ENCODE measurements around the gene CAMK2D.

The CAMK2D gene

DNA sequence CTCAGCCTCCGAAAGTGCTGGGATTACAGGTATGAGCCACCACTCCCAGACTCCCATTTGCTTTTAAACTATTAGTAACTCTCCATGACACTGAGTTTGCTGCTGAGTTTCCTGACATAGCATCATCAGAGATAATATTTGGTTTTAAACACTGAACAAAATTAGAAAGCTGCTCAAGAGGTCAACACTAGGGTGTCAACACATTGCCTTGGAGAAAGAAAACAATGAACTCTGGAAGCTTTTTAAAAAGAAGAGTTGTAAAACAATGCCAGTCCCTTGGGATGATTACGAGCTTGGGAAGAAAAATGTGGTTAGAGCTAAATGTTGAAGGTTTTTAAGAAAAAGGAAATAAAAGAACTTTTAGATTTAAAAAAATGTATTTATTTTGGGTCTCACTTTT, 264.8 kb downstream of the CAMK2D start:
- in situ Hi-C loops (cut with MboI; ENCODE audit: low sequenced_read_pairs) = no loop called here

DNA sequence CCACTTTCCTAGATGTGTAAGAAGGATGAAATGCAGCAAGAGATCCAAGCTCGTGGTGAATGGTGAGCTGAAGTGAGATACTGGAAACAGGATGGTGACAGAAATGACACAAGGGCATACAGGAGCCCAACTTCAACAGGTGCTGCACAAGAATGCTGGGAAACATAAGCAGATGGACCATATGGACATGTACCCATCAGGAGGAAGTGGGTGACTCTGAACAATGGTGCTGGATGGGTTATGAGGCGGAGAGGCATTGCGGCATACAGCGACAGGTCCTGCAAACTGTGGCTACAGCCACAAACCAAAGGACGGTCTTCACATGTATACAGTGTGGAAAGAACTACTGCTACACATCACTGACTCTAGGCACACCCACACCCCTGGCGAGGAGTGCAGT, 265.7 kb downstream of the CAMK2D start:
- in situ Hi-C loops (cut with MboI; ENCODE audit: low sequenced_read_pairs) = no loop called here

DNA sequence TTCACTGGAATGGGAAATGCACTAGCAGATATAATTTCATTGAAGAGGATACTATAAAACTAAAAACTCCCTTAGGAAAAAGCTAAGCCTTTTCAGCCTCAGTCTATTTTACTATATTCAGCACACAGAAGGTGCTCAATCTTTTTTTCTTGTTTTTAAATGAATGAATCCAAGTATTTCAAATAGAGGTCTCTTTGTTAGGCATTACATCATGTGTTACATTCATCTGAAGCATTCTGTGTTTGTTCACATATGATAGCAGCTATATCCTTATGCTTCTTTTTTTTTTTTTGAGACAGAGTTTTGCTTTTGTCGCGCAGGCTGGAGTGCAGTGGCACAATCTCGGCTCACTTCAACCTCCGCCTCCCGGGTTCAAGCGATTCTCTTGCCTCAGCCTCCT, 278.4 kb downstream of the CAMK2D start:
- in situ Hi-C loops (cut with MboI; ENCODE audit: low sequenced_read_pairs) = no loop called here

DNA sequence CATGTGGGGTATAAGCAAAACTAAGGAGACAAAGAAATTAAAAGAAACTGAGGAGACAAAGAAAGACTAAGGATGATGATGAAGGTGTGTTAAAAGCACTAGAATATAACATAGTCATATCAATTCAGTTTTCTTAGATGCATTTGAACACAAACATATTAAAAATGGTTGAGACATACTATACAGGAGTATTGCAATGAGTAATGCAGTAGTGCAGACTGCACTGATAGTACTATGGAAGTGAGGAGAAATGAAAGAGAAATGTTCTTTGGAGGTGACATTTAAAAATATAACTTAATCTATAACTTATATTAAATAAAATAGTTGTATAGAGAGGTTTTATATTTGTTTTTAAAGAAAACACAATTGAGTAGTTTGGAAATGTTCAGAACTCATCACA, 279.2 kb downstream of the CAMK2D start:
- in situ Hi-C loops (cut with MboI; ENCODE audit: low sequenced_read_pairs) = no loop called here

DNA sequence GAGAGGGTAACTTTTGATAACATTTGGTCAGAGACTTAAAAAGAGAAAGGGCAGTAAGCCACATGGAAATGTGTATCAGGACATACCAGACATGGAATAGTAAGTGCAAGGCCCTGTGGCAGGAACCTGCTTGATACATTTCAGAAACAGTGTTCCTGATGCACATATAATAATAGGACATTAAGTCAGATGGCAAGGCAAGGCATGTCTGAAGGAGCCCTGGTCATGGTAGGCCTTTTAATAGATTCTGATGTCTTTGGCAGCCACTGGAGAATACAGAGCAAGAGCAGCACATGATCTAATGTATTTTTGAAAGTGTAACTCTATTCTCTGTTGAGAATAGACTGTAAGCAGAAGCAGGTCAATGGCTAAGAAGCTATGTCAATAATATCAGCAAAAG, 279.7 kb downstream of the CAMK2D start:
- in situ Hi-C loops (cut with MboI; ENCODE audit: low sequenced_read_pairs) = no loop called here

DNA sequence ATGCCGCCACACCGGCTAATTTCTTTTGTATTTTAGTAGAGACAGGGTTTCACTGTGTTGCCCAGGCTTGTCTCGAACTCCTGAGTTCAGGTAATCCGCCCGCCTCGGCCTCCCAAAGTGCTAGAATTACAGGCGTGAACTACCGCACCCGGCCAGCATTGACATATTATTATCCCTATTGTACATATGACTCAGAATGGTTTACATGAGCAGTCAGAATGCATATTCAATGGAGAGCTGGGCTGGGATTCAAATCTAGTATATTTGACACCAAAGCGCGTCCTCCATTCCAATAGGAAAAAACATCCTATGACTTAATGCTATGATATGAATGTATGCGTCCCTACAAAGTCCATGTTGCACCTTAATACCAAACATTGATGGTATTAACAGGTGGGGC, 281.4 kb downstream of the CAMK2D start:
- in situ Hi-C loops (cut with MboI; ENCODE audit: low sequenced_read_pairs) = no loop called here

DNA sequence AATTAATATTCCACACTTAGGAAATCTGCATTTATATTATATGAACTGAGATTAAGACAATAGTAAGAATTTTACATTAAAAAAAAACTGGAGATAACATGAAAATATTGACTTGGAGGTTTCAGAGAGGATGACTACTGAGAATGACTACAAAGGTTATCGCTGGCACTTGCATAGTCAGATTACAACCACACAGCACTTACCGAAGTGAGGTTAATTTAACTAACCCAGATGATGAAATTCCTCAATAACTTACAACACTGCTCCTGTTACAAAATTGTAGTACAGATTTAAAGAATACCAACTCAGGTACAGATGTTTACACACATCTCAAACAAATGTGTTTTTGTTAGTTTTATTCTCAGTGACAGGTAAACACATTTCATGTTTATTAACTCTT, 283.5 kb downstream of the CAMK2D start:
- in situ Hi-C loops (cut with MboI; ENCODE audit: low sequenced_read_pairs) = no loop called here

DNA sequence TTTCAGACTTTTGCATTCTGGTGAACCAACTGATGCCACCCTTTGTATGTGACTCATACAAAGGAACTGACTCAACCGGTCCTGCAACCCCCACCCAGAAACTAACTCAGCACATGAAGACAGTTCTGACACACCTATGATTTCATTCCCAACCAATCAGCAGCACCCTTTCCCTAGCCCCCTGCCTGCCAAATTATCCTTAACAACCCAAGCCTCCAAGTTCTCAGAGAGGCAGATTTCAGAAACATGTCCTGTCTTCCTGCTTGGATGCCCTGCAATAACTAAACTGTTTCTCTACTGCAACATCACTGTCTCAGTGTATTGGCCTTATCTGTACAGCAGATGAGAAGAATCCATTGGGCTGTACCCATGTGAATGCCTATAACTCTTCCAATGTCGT, 284.7 kb downstream of the CAMK2D start:
- in situ Hi-C loops (cut with MboI; ENCODE audit: low sequenced_read_pairs) = no loop called here

DNA sequence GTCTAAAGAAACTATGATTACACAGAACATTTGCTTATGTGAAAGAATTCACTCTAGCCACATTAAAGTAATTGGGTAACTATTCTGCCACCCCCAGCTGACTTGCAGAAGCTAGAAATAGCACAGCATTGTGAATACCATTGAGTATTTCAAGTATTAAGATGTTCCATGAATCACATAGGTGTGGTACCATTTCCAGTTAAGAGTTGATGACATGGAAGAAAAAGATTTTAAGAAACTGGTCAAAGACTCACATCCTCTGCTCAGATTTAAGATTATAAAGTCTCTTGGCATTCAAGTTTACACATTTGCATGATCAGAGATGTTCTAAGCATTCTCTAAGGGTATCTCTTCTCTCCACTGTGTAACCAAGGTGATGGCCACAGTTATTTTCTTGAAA, 287.5 kb downstream of the CAMK2D start:
- in situ Hi-C loops (cut with MboI; ENCODE audit: low sequenced_read_pairs) = no loop called here

DNA sequence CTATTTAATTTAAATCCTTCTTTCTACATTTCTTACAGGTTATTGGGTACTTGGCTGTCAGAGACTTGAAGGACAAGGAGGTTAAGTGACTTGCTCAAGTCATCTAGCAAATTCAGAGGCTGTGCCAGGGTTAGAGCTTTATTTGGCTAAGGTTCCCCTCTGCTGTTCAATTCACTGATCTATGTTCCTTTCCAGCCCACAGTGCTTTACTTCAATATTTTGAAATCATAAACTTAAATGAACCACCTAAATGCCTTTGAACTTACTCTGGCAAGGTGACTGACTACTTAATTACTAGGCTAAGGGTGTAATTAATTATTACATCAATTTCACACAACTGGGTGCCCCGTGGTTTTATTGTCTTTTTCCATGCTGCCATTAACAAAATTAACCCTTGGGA, 288.7 kb downstream of the CAMK2D start:
- in situ Hi-C loops (cut with MboI; ENCODE audit: low sequenced_read_pairs) = no loop called here

DNA sequence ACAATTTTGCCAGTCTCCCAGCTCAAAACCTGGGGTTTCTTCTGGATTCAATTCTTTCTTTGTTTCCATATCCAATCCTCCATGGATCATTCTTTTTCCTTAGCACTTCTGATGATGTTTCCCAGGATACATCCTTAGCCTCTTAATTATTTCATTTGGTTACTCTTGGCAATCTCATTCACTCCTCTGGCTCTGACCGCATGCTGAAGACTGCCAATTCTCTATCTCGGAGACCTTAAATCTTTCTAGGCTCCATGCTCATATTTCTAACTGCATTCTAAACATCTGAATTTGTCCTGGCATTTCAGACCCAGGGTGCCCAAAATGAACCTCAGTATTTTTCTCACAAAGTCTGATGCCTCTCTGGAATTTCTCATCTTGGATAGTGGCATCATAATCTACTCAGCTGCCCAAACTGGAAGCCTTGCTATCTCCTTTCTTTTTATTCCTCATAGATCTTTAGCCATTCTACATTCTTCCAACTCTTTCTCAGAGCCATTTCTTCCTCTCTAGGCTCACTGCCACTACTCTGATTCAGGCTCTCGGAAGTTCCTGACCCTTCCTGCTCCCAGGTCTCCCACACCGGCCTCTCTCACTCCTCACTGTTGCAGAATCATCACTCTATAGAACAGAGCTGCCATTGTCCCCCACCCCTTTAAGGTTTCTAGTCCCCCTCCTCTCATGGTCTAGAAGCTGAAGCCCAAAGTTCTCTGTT, 290.2 kb downstream of the CAMK2D start:
- in situ Hi-C loops (cut with MboI; ENCODE audit: low sequenced_read_pairs) = no loop called here

DNA sequence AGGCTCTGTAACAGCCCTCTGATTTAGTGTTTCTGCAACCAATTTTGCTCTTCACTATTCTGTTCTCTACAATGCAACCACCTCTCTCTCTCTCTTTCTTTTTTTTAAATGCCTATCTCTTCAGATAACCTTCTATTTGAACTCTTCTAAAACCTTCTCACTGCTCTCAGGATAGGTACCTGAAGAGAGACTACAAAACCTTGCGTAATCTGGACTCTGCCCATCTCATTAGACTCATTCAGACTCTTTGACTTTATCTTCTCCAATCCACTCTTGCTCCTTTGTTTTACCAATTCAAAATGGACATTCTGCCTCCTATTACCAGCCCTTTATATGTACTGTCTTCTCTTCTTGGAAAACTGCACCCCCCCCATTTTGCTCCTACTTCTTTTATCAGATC, 291.6 kb downstream of the CAMK2D start:
- in situ Hi-C loops (cut with MboI; ENCODE audit: low sequenced_read_pairs) = no loop called here

DNA sequence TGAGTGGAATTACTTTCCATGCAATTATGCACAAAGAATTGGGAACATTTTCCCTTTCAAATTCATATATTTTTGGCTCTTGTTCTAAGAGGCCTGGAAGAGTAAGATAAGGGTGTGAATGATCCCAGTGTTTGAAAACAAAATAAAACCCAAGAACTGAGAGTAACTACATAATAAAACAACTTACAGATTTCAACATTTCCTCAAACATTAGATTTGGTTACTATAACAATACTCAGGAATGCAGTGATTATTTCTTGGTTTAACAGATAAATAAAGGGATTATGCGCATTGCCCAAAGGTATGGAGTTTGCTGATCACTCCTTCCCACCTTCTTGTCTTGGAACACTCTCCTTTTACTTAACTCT, 292.5 kb downstream of the CAMK2D start:
- in situ Hi-C loops (cut with MboI; ENCODE audit: low sequenced_read_pairs) = no loop called here

DNA sequence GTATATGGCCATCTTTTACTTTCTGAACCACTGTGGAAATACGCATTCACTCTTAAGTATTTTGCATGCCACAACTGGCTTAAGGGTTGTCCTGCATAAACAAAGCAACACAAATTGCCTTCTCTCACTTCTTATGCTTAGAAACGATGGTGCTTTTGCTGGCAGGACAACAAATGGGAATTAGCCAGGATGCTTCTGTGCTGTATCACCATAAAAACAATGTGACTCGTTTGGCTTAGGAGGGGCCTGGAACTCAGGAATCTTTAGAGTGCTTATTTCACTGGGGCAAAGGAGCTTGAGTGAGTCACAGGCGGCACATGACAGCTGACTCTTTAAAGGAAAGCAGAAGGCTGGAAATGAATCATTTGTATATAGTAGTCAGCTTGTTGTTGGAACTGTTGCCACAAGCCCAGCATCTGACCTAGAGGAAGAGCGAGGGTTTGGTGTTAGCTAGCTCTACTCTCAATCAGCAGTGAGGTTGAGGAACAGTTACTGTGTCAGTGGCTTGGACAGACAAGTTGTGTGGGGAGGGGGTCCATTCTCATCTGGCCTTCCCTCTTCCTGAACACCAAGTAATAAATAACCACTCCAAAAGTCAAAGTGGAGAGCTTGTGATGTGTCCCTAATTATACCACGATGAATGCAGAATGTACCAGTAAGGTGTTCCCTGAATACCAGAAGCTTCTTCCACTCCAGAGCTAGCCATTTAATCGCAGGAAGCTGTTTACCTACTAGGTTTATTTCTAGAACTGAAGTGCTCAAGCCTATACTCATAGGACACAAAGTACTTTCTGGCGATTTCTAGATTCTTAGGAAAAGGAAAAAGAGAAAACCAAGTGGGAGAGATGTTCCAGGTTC, 293.1 kb downstream of the CAMK2D start:
- in situ Hi-C loops (cut with MboI; ENCODE audit: low sequenced_read_pairs) = no loop called here

DNA sequence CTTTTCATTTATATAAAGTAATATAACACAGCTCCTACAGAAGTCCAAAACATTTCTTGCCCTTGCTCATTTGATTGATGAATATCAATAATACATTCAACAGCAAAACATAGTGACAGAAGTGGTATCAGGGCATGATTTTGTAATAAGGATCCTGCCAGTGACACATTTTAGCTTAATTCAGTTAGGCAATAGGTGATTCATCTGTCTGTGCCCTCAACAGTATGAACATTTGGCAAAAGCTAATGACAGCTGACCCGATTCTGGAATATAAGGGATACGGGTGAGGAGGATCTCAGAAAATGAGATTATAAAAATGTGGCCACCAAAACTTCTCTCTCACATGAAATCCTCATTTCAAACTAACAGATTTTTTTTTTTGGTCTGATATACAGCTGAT, 294.0 kb downstream of the CAMK2D start:
- in situ Hi-C loops (cut with MboI; ENCODE audit: low sequenced_read_pairs) = no loop called here

DNA sequence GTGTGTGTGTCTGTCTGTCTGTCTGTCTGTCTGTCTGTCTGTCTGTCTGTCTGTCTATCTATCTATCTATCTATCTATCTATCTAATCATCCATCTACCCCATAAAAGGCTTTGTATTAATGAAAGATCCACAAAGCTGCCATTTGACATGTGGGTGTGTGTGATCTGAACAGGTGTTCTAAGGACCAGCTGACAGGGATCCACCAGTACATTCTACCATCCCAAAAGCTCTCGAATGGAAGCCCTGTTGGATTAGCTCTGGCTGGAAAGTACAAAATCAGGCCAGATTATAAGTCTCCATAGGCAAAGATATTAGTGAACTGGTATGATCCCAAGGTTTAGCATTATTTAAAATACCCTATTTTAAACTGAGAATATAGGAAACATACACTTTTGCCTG, 299.3 kb downstream of the CAMK2D start:
- in situ Hi-C loops (cut with MboI; ENCODE audit: low sequenced_read_pairs) = no loop called here

DNA sequence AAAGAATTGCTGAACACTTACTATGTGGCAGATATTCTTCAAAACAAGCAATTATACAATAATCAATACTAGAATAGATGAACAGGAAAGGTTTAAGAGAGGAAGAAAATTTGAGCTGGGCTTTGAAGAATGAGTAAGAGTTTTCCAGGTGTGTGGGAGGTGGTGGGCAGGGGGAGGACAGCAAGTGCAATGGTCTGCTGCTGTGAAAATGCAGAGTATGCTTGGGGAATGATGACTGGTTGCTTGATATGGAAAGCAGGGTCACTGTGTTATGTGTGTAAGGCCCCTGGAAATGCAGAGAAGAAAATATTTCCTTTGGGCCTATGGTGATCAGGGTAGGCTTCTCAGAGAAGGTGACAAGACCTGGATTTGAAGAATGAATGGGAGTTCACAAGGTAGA, 300.3 kb downstream of the CAMK2D start:
- in situ Hi-C loops (cut with MboI; ENCODE audit: low sequenced_read_pairs) = no loop called here

DNA sequence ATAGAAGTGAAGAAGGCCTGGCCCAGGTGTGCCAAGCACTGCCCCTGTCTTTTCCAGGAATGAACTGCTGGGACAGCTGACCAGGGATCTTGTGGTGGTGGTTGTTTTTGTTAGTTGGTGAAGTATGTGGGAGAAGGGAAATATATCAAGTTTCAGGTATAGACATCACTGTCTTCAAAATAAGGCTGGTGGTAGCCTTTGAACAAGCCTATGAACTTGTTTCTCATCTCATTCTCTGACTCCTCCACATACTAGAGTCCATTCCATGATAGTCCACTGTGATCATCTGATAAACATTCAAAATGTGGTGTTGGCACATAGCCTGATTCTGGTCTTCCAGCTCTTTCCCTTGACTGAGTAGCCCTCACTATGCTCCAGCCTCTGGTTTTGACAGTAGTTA, 303.7 kb downstream of the CAMK2D start:
- in situ Hi-C loops (cut with MboI; ENCODE audit: low sequenced_read_pairs) = no loop called here

DNA sequence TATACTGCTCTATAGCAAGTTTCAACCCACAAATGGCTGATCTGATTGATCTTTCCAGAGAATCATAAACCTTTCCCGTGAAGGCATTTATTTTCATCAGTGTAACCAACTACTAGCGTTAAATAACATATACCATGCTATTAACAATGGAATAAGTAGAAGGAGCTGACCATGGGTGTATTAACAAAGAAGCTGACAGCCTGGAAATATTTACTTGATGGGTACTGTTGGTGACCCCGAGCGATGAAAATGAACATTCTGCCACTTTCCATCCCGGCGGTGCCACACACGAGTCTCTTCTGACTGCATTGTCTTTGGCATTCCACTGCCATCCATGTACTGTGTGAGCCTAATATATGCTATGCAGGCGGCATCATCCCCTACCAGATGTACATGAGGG, 304.4 kb downstream of the CAMK2D start:
- in situ Hi-C loops (cut with MboI; ENCODE audit: low sequenced_read_pairs) = no loop called here

DNA sequence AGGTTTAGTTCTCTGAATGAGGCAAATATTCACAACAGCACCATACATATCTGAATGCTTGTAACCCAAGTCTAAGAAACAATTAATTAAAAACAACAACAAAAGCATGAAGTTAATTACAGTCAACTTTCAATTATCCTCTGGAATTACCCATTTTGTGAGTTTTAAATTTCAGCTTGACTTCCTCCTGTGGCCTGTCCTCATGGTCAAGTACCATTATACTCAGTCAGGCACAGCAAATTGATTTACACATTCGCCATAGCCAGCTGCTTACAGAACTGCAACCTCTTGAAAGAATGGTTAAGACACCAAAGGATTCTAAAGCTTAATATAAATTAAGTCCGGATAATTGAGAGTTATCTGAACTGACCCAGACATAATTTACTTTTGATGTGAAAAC, 306.5 kb downstream of the CAMK2D start:
- in situ Hi-C loops (cut with MboI; ENCODE audit: low sequenced_read_pairs) = no loop called here

DNA sequence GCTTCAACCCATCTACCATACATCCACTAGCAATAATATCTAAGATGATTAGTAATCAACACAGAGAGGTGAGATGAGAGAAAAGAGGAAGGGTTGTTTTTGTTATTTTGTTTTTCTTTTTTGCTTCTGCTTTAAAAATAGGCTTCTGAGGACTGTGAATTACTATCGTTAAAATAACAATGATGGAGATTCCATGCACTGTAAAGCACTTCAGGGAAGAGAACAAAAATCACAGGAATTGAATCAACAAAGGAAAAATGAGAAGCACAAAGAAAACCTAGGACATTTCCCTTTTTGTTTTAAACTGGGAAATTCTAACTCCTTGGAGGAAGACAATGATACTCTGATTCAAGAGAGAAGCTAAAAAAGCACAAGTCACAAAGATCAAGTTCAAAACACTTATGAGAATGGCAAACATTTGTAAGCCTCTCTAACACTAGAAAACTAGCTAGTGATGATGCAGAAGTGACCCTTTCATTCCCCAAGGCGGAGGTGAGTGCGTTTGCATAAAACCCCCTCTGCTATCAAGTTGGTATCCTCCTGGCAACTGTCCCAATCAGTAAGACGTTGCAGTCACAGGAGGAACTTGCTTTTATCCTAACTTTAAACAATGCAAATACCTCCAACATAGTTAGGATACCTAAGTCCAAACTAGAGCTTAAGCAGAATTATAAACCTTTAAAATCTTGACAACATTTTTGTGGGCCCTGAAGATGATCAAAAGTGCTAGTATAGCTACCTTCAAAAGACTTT, 308.5 kb downstream of the CAMK2D start:
- in situ Hi-C loops (cut with MboI; ENCODE audit: low sequenced_read_pairs) = no loop called here

DNA sequence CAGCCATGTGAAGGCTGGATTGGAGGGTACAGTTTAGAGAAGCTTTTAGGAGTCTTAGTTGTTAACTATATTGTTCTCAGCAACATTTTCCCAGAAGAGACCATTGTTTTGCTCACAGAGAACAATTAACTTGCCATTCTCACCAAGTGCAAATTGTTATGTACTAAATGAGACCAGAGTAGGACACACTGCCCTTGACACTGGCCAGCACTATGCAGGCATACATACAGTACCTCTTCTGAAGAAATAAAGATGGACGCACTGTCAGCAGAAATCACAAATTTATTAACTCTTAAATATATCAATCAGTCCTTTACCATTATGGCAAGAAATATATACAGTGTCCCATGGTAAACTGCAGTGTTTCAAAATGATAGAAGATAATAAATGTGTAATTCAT, 309.4 kb downstream of the CAMK2D start:
- in situ Hi-C loops (cut with MboI; ENCODE audit: low sequenced_read_pairs) = no loop called here
